CD4-positive, alpha-beta T cell treated with Interleukin-6 at 100 ng/mL for 8 hours (primary cell): Measurements from ENCODE around the gene MFAP5.
"Not testable (repeated sequence)": the region's sequence is repeated elsewhere in the genome, so short reads cannot be mapped to it uniquely, and the experiment has no call there.

Experiments used
- DNase-seq: peaks from one replicate; pipeline ENCODE4 v3.0.0-alpha.2; 2020; ENCODE audit warnings: mixed read lengths, low spot score

The MFAP5 gene

GRCh38 chr12:8629486-8630033 lies 33.1 kb downstream of the MFAP5 start:
- no peak for DNase-seq

GRCh38 chr12:8628731-8629130 lies 33.9 kb downstream of the MFAP5 start:
- no peak for DNase-seq

- not testable (repeated sequence) for DNase-seq
Measured at GRCh38 chr12:8624750-8625149, 37.9 kb downstream of the MFAP5 start.

GRCh38 chr12:8622646-8623045 lies 40.0 kb downstream of the MFAP5 start:
- DNase-seq: no peak

GRCh38 chr12:8615206-8615605 lies 47.4 kb downstream of the MFAP5 start:
- DNase-seq: no peak

GRCh38 chr12:8613881-8614280 lies 48.7 kb downstream of the MFAP5 start:
- not testable (repeated sequence) for DNase-seq

- no peak for DNase-seq
Measured at GRCh38 chr12:8612629-8613028, 50.0 kb downstream of the MFAP5 start, which contains the start of gene AICDA. Gene AICDA, minus strand, starts transcription at chr12:8612859. Its CDS starts 92 bp downstream, at chr12:8612767.

GRCh38 chr12:8609061-8609570 lies 53.5 kb downstream of the MFAP5 start:
- no peak for DNase-seq

- DNase-seq: no peak
Measured at GRCh38 chr12:8606890-8607289, 55.7 kb downstream of the MFAP5 start.

GRCh38 chr12:8605057-8605456 lies 57.6 kb downstream of the MFAP5 start:
- DNase-seq: no peak

- no peak for DNase-seq
Measured at GRCh38 chr12:8603856-8604255, 58.8 kb downstream of the MFAP5 start.

- DNase-seq: no peak
Measured at GRCh38 chr12:8603286-8603685, 59.3 kb downstream of the MFAP5 start.

GRCh38 chr12:8596561-8596960 lies 66.1 kb downstream of the MFAP5 start:
- DNase-seq: no peak
